Measurements from ENCODE around the gene MIOX. TPM values are rescaled to one million over a fixed set of nuclear protein-coding genes. Genes with fewer than 3 reads are reported as not detected.

Gene MIOX
- total RNA-seq, 1 experiment from 2014 or later = 1.4 TPM

- no peak for TF ChIP-seq CTCF (conservative IDR thresholded peaks at IDR 0.05)
- Histone ChIP-seq H2BK120ac (ENCODE audit: low read depth, low read length, poor library complexity, severe bottlenecking) (no peak overlapping the region), H3K27me3 (ENCODE audit: insufficient read depth, low read length) (peaks cover 37% of the 10 kb centered on the region; the same call in 1 of the 2 replicates), H3K23ac (ENCODE audit: insufficient read length, low read depth, low read length) (no peak overlapping the region), H3K9ac (ENCODE audit: extremely low read depth, insufficient read length, low read length) (no peak overlapping the region), H3K27ac (ENCODE audit: insufficient read length, low read depth, low read length) (no peak overlapping the region), H2BK12ac (ENCODE audit: insufficient read length, low read depth, low read length) (no peak overlapping the region), H2BK20ac (ENCODE audit: low read depth, low read length, poor library complexity, severe bottlenecking) (no peak overlapping the region), H3K4me2 (ENCODE audit: insufficient read depth, insufficient read length, low read length) (peak overlapping the region; percentile 34), H3K56ac (ENCODE audit: insufficient read length, low read depth, low read length) (no peak overlapping the region), H2AK5ac (ENCODE audit: insufficient read length, low read length) (no peak overlapping the region), H3K9me3 (ENCODE audit: control insufficient read depth, low read depth, low read length) (no peaks in the 10 kb centered on the region), H3K4ac (ENCODE audit: low read depth, low read length) (no peak overlapping the region), H2BK5ac (ENCODE audit: insufficient read length, low read length) (no peak overlapping the region), H4K20me1 (ENCODE audit: control insufficient read depth, insufficient read depth, insufficient read length) (no peaks in the 10 kb centered on the region), H4K5ac (ENCODE audit: insufficient read length, low read depth, low read length) (no peak overlapping the region), H4K8ac (replicated peaks; ENCODE audit: insufficient read length, low read depth, low read length) (no peak overlapping the region), H3K18ac (ENCODE audit: insufficient read length, low read depth, low read length) (peak overlapping the region; percentile 79), H2AFZ (ENCODE audit: low read length) (no peak overlapping the region), H3K79me1 (ENCODE audit: insufficient read depth, low read depth, low read length, poor library complexity, severe bottlenecking) (no peaks in the 10 kb centered on the region), H3T11ph (ENCODE audit: low read length) (no peak overlapping the region), H3K23me2 (ENCODE audit: insufficient read length, low read depth, low read length, poor library complexity, severe bottlenecking) (peaks cover 18% of the 10 kb centered on the region), H3K4me1 (ENCODE audit: insufficient read depth, low read length) (no peaks in the 10 kb centered on the region), H3K79me2 (ENCODE audit: insufficient read depth, low read length) (no peaks in the 10 kb centered on the region), H3K14ac (ENCODE audit: insufficient read depth, low read length) (no peak overlapping the region; the same call in 1 of the 2 replicates), H2BK15ac (ENCODE audit: low read depth, low read length) (no peak overlapping the region), H4K91ac (ENCODE audit: insufficient read length, low read depth, low read length) (no peak overlapping the region)
- peak; percentile 53 for DNase-seq
- no CpG with 5 or more reads among the region's 56 CpGs for WGBS (ENCODE audit: extremely low coverage, insufficient read length, low lambda C conversion rate)
- no peaks in the 10 kb centered on the region; a peak in 1 of 5 replicates for H3K9me3 Mint-ChIP-seq
- peak overlapping the region; percentile 47 to 80 for H3K4me3 Mint-ChIP-seq
- H3K27me3 Mint-ChIP-seq (ENCODE audit: low read depth) = peaks cover 78% of the 10 kb centered on the region
- H3K27ac Mint-ChIP-seq = no peak overlapping the region
- no peaks in the 10 kb centered on the region; a peak in 1 of 7 replicates for H3K36me3 Mint-ChIP-seq (ENCODE audit: insufficient read depth in 1 of 3, low read depth in 3 of 3)
- peaks cover 11 to 15% of the 10 kb centered on the region in 2 experiments for H3K4me1 Mint-ChIP-seq
These were observed 45.5 kb downstream of the MIOX start for GRCh38 chr22:50531962-50532674.

All from H9 (cell line).